Mammary epithelial cell (primary cell): Measurements from ENCODE around the gene FBRS.

Experiments used
- CTCF ChIP-seq, 2 donors: IDR thresholded peaks in 1 of 2; conservative IDR thresholded peaks in 1 of 2; 2 replicates each; pipeline ENCODE4 v1.5.1; 2011 to 2012; ENCODE audit warnings: inconsistent platforms in 2 of 2, low read length in 2 of 2, mild to moderate bottlenecking in 2 of 2, control low read depth in 1 of 2, low read depth in 1 of 2; ENCODE audit not compliant: insufficient read depth in 1 of 2; ENCODE audit errors: extremely low read depth in 1 of 2
- EZH2 ChIP-seq: IDR thresholded peaks from 2 replicates; pipeline ENCODE4 v1.6.1; 2012; ENCODE audit warnings: low read length, inconsistent platforms, borderline replicate concordance

GRCh38 chr16:30636599-30636998 is 21.6 kb upstream of the FBRS start:
- TF ChIP-seq EZH2 = no peak
- TF ChIP-seq CTCF (conservative IDR thresholded peaks at IDR 0.05 in 1 of 2, IDR thresholded peaks at IDR 0.05 in 1 of 2; ENCODE audit: extremely low read depth in 1 of 2, insufficient read depth in 1 of 2, low read depth in 1 of 2, low read length in 2 of 2) = no peak
